ENCODE results near the gene PRKX.
"Not testable (repeated sequence)": the region's sequence is repeated elsewhere in the genome, so short reads cannot be mapped to it uniquely, and the experiment has no call there.

PRKX gene

GRCh38 chrX:3567686-3568085 lies 145.8 kb downstream of the PRKX start:
- no peak for TF ChIP-seq POLR2A (IDR thresholded peaks at IDR 0.05; ENCODE audit: extremely low read depth, insufficient read length)

GRCh38 chrX:3563451-3563850 lies 150.0 kb downstream of the PRKX start:
- no peak overlapping the region for H3K4me3 ChIP-seq (ENCODE audit: low read depth, low read length)
- no peak for DNase-seq (ENCODE audit: low read depth)
- TF ChIP-seq CTCF (IDR thresholded peaks at IDR 0.05; ENCODE audit: low read depth, low read length) = no peak

More at GRCh38 chrX:3567686-3568085, 145.8 kb downstream of the PRKX start:
- no peak for DNase-seq (ENCODE audit: low read depth)
- H3K4me3 ChIP-seq (ENCODE audit: low read depth, low read length) = no peak overlapping the region

- DNase-seq (ENCODE audit: low read depth); H3K4me3 ChIP-seq (ENCODE audit: low read depth, low read length): not testable (repeated sequence)
Measured at GRCh38 chrX:3560010-3560409, 153.4 kb downstream of the PRKX start.

Data from NB4 (cell line).